Astrocyte (in vitro differentiated cells and primary cell): ENCODE measurements around the gene NLGN3.

Source experiments
- CTCF ChIP-seq: IDR thresholded peaks from 2 replicates; pipeline ENCODE4 v1.5.1; 2011; ENCODE audit warnings: low read depth, mild to moderate bottlenecking, inconsistent platforms, low read length, moderate library complexity; ENCODE audit not compliant: insufficient read depth
- EZH2 ChIP-seq: IDR thresholded peaks from 2 replicates; pipeline ENCODE4 v1.6.1; 2012; ENCODE audit warnings: mild to moderate bottlenecking, low read length, inconsistent platforms; ENCODE audit not compliant: insufficient read depth

DNA sequence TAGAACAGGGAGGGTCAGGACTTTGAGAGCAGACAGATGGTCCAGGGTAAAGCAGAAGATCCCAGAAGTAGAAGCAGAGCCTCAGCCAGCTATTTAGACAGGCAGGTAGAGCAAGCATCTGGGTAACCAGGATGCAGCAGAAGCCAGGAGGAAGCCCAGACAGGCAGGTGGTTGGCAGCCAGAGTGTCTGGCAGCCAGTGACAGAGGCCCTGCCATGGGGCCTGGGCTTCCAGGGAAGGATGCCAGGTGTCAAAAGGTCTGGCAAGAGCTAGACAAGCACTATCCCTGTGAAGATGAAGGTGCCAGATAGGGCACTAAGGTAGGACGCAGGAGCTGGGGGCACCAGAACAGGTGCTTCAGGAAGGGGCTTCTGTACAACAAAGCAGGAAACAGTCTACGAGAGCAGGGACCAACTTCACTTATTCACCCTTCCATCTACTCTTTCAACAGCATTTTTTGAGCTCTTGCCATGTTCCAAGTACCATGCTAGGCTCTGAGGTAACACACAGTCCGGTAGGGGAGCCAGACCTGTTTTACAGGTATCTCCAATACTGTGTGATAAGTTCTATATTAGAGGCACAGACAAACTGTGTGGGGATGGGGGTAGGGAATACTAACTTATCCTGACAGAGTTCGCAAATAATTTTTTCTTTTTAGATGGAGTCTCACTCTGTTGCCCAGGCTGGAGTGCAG lies 40.3 kb downstream of the NLGN3 start:
- no peak for TF ChIP-seq CTCF
- no peak for TF ChIP-seq EZH2
